ENCODE results near the gene GNB1. TPM values are rescaled to one million over a fixed set of nuclear protein-coding genes. Genes with fewer than 3 reads are reported as not detected.
"Not testable (repeated sequence)": the region's sequence is repeated elsewhere in the genome, so short reads cannot be mapped to it uniquely, and the experiment has no call there.

GNB1 gene
- total RNA-seq, 6 donors from 2014 or later = 126 to 386 (median 173) TPM

DNA sequence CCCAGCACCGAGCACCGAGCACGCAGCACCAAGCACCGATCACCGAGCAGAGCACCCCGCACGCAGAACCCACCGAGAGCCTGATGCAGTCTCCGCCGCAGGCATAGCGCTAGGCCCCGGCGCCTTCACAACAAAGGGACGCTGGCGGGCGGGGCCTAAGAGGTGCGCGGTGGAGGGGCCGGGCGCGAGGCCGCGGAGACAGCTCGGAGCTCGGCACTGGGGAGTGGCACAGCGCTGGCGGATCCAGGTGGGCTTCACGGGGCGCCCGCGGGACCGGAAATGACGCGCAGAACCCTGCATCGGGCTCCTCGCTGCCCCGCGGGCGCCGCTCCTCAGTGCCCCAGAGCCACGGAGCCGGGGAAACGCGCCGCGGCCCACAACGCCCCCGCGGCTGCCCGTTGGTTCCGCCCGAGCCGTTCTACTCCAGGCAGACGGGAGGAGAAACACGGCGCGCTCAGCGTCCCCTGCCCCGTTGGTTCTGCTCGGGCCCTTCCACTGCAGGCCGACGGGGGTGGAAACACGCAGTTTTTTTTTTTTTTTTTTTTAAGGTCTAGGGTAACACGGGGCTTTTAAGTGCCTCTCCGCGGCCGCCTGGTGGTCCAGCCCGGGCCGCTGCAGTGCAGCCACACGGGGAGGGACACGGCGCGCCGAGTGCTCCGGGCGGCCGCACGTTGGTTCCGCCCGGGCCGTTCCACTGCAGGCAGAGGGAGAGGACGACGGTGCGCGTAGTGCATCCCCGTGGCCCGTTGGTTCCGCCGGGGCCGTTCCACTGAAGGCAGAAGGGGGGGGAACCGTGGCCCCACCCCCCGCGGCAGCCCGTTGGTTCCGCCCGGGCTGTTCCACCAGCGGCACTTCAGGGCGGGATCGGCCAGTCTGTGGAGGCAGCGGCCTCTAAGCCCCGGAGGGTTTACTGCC is 145.0 kb downstream of the GNB1 start:
- peak overlapping the region; percentile 65 to 94 (median 91) for H3K27ac ChIP-seq
- H3K9me3 ChIP-seq, H3K36me3 ChIP-seq, H3K27me3 ChIP-seq, H3K4me1 ChIP-seq: not testable (repeated sequence)
- WGBS, 2 donors = 0% methylated on average over 10 to 43 of the region's 101 CpGs
- TF ChIP-seq, protein P1, sequence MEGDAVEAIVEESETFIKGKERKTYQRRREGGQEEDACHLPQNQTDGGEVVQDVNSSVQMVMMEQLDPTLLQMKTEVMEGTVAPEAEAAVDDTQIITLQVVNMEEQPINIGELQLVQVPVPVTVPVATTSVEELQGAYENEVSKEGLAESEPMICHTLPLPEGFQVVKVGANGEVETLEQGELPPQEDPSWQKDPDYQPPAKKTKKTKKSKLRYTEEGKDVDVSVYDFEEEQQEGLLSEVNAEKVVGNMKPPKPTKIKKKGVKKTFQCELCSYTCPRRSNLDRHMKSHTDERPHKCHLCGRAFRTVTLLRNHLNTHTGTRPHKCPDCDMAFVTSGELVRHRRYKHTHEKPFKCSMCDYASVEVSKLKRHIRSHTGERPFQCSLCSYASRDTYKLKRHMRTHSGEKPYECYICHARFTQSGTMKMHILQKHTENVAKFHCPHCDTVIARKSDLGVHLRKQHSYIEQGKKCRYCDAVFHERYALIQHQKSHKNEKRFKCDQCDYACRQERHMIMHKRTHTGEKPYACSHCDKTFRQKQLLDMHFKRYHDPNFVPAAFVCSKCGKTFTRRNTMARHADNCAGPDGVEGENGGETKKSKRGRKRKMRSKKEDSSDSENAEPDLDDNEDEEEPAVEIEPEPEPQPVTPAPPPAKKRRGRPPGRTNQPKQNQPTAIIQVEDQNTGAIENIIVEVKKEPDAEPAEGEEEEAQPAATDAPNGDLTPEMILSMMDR (IDR thresholded peaks at IDR 0.05) = peak in 4 of 6 experiments; percentile 27 to 72 (median 47)
- TF ChIP-seq EP300 (IDR thresholded peaks at IDR 0.05) (peak in 1 of 4 donors; percentile 70), POLR2AphosphoS5 (IDR thresholded peaks at IDR 0.05) (peak; percentile 94 to 96), POLR2A (IDR thresholded peaks at IDR 0.05) (peak in 1 of 4 donors; percentile 21)
- ATAC-seq (ENCODE audit: low FRiP score in 2 of 2) (peak; percentile 98 to 99), DNase-seq (peak; percentile 86 to 98)
- peak overlapping the region in 3 of 4 donors; percentile 51 to 57 (median 55) for H3K4me3 ChIP-seq

DNA sequence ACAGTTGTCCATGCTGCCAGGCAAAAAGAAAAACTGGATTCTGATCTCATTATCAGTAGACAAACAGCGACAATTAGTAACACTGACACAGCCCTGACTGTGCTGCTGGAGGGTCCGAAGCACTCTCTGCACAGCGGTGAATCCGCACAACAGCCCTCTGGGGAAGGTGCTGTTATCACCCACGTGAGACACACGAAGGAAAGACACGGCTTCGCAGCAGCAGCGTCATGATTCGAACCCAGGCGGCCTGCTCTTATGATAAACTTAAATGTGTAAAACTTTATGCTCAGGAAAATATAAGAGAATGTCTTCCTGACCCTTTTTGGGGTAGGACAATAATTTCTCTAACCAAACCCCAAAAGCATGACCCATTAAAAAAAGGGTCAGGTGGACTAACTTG is 148.4 kb downstream of the GNB1 start:
- not testable (repeated sequence) for H3K4me1 ChIP-seq; ATAC-seq (ENCODE audit: low FRiP score in 2 of 2); H3K27ac ChIP-seq; H3K9me3 ChIP-seq; H3K4me3 ChIP-seq; DNase-seq; H3K27me3 ChIP-seq; H3K36me3 ChIP-seq
- WGBS, 2 donors = 86 to 88% methylated on average over 11 of the region's 11 CpGs

DNA sequence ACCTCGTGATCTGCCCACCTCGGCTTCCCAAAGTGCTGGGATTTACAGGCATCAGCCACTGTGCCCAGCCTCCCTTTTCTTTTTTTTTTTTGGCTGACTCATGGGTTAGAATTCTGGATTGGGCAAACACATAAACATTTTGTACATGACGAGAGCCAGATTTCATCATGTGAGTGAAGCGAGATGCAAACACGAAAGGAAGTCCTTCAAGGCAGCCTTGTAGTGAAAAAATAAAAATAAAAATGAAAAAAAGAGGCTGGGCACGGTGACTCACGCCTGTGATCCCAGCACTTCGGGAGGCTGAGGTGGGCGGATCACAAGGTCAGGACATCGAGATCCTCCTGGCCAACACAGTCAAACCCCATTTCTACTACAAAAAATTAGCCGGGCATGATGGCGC is 149.9 kb downstream of the GNB1 start:
- not testable (repeated sequence) for DNase-seq; H3K4me3 ChIP-seq; H3K9me3 ChIP-seq; H3K4me1 ChIP-seq; H3K27me3 ChIP-seq; ATAC-seq (ENCODE audit: low FRiP score in 2 of 2)
- WGBS, 2 donors = 75 to 77% methylated on average over 12 of the region's 12 CpGs
- TF ChIP-seq POLR2AphosphoS5 (IDR thresholded peaks at IDR 0.05) = peak in 1 of 2 donors; percentile 47
- Histone ChIP-seq H3K27ac (peak overlapping the region in 3 of 4 donors; percentile 30 to 34 (median 31)), H3K36me3 (peaks cover 0 to 13% (median 6%) of the 10 kb centered on the region in 4 donors)

DNA sequence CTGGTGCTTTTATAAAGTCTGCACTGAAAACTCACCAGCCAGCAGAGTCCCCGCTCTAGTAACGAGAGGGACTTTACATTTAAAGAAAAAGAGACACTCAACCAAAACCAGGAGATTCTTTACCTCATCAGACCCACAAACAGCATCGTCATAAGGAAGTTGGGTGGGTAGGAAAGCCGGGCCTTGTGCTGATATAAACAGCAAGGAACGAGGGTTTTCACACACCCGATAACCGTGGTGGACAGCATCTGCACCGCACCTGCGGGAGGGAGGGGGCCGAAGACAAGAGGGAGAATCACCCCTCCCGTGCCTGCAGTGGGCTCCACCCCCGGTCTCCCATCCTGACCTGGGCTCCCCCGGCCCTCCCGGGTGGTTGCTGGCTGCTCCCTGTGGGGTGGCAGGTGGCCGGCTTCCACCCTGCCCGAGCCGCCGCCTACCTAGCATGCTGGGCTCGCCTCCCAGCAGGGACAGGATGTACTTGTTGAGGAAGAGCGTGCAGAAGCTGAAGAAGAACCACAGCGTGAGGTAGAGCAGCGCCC is 152.0 kb downstream of the GNB1 start:
- DNase-seq, H3K9me3 ChIP-seq, H3K27ac ChIP-seq, H3K4me3 ChIP-seq, H3K4me1 ChIP-seq, H3K27me3 ChIP-seq: not testable (repeated sequence)
- 93% methylated on average over 3 of the region's 22 CpGs; no CpG with 5 or more reads in 1 of the 2 donors for WGBS, 2 donors
- ATAC-seq (ENCODE audit: low FRiP score in 2 of 2) = peak in 1 of 2 donors; percentile 54
- H3K36me3 ChIP-seq = peaks cover 0 to 26% (median 10%) of the 10 kb centered on the region in 4 donors

GRCh38 chr1:1737675-1738590 is 153.0 kb downstream of the GNB1 start:
- H3K27me3 ChIP-seq, H3K27ac ChIP-seq, H3K4me3 ChIP-seq, H3K4me1 ChIP-seq, H3K9me3 ChIP-seq: not testable (repeated sequence)
- DNase-seq (peak in 1 of 2 donors; percentile 80), ATAC-seq (ENCODE audit: low FRiP score in 2 of 2) (peak; percentile 17 to 72)
- WGBS, 2 donors = 93 to 98% methylated on average over 5 to 7 of the region's 44 CpGs
- H3K36me3 ChIP-seq = peaks cover 2 to 35% (median 15%) of the 10 kb centered on the region in 4 donors

Other genes with a start within 250 kb of the GNB1 start
- gene CDK11B, start 232.1 kb downstream of the GNB1 start, total RNA-seq = 10 to 100 TPM; 20.8 to 55.5 (median 24.9) TPM
- 100 to 1,000 TPM in 1 of 6 donors, 10 to 100 TPM in 5; 33.0 to 116 (median 47.9) TPM for gene SLC35E2B, start 198.3 kb downstream of the GNB1 start, total RNA-seq
- gene CDK11A, start 166.7 kb downstream of the GNB1 start, total RNA-seq = 100 to 1,000 TPM in 2 of 6 donors, 10 to 100 TPM in 4; 23.9 to 417 (median 54.5) TPM
- 100 to 1,000 TPM in 4 of 6 donors, 10 to 100 TPM in 2; 85.0 to 279 (median 124) TPM for gene NADK, start 112.6 kb downstream of the GNB1 start, total RNA-seq
- under 1 TPM in 3 of 6 donors, not detected in 3; 0.37 to 0.57 (median 0.39) TPM for gene CALML6, start 24.2 kb upstream of the GNB1 start, total RNA-seq
- 1 to 10 TPM in 4 of 6 donors, under 1 TPM in 1, not detected in 1; 0.59 to 3.8 (median 2.7) TPM for gene TMEM52, start 28.2 kb upstream of the GNB1 start, total RNA-seq
- 10 to 100 TPM in 2 of 6 donors, 1 to 10 TPM in 3, under 1 TPM in 1; 0.14 to 19.8 (median 6.2) TPM for gene CFAP74, start 112.7 kb upstream of the GNB1 start, total RNA-seq
- 1 to 10 TPM in 2 of 6 donors, under 1 TPM in 1, not detected in 3; 0.26 to 8.2 (median 1.2) TPM for gene GABRD, start 128.3 kb upstream of the GNB1 start, total RNA-seq
- 100 to 1,000 TPM; 107 to 169 (median 138) TPM for gene PRKCZ, start 159.3 kb upstream of the GNB1 start, total RNA-seq

Measured in upper lobe of left lung (tissue), 6 donors.